ENCODE results near the gene SDHC.
A peak's percentile ranks its signal among the peaks of the same experiment; 100 is the strongest.

SDHC gene

GRCh38 chr1:161314201-161314981 is at the start of gene SDHC:
SDHC (plus strand) TSS chr1:161314381; CDS start chr1:161314406, 25 bp downstream.
- DNase-seq (ENCODE audit: low spot score): peak; percentile 98

GRCh38 chr1:161265305-161265704 is 48.9 kb upstream of the SDHC start:
- DNase-seq (ENCODE audit: low spot score): no peak

- DNase-seq (ENCODE audit: low spot score): no peak
Measured at GRCh38 chr1:161266202-161266601, 48.0 kb upstream of the SDHC start.

GRCh38 chr1:161266836-161267235 is 47.3 kb upstream of the SDHC start:
- no peak for DNase-seq (ENCODE audit: low spot score)

GRCh38 chr1:161267321-161267720 is 46.9 kb upstream of the SDHC start:
- no peak for DNase-seq (ENCODE audit: low spot score)

- no peak for DNase-seq (ENCODE audit: low spot score)
Measured at GRCh38 chr1:161273402-161273801, 40.8 kb upstream of the SDHC start.

GRCh38 chr1:161274874-161275273 is 39.3 kb upstream of the SDHC start:
- peak; percentile 76 for DNase-seq (ENCODE audit: low spot score)

- DNase-seq (ENCODE audit: low spot score): no peak
Measured at GRCh38 chr1:161282991-161283390, 31.2 kb upstream of the SDHC start.

- DNase-seq (ENCODE audit: low spot score): no peak
Measured at GRCh38 chr1:161285113-161285512, 29.1 kb upstream of the SDHC start.

GRCh38 chr1:161285521-161285920 is 28.7 kb upstream of the SDHC start:
- DNase-seq (ENCODE audit: low spot score): no peak

- DNase-seq (ENCODE audit: low spot score): no peak
Measured at GRCh38 chr1:161287482-161288054, 26.6 kb upstream of the SDHC start.

- no peak for DNase-seq (ENCODE audit: low spot score)
Measured at GRCh38 chr1:161290779-161291178, 23.4 kb upstream of the SDHC start.

- DNase-seq (ENCODE audit: low spot score): no peak
Measured at GRCh38 chr1:161297415-161297814, 16.8 kb upstream of the SDHC start.

GRCh38 chr1:161298116-161298515 is 16.1 kb upstream of the SDHC start:
- DNase-seq (ENCODE audit: low spot score): no peak

GRCh38 chr1:161299347-161299746 is 14.8 kb upstream of the SDHC start:
- no peak for DNase-seq (ENCODE audit: low spot score)

GRCh38 chr1:161300478-161300877 is 13.7 kb upstream of the SDHC start:
- DNase-seq (ENCODE audit: low spot score): no peak

GRCh38 chr1:161304927-161305866 is 9.0 kb upstream of the SDHC start:
- peak; percentile 34 for DNase-seq (ENCODE audit: low spot score)

- DNase-seq (ENCODE audit: low spot score): peak; percentile 37
Measured at GRCh38 chr1:161305867-161306519, 8.2 kb upstream of the SDHC start.

GRCh38 chr1:161307230-161307768 is 6.9 kb upstream of the SDHC start:
- DNase-seq (ENCODE audit: low spot score): peak; percentile 62

- DNase-seq (ENCODE audit: low spot score): no peak
Measured at GRCh38 chr1:161307892-161308638, 6.1 kb upstream of the SDHC start.

GRCh38 chr1:161309868-161310267 is 4.3 kb upstream of the SDHC start, which contains the start of gene MPZ:
MPZ (minus strand) TSS chr1:161309968; CDS start chr1:161309905, 63 bp downstream.
- no peak for DNase-seq (ENCODE audit: low spot score)
